NCI-H345 treated with DMSO at 0.1 percent for 48 hours (cell line): Measurements from ENCODE around the gene NLRP1.

Experiments used
- DNase-seq: peaks from one replicate; lab custom pipeline; 2025; ENCODE audit not compliant: unreplicated experiment; lab: John Stamatoyannopoulos, UW

The NLRP1 gene

DNA sequence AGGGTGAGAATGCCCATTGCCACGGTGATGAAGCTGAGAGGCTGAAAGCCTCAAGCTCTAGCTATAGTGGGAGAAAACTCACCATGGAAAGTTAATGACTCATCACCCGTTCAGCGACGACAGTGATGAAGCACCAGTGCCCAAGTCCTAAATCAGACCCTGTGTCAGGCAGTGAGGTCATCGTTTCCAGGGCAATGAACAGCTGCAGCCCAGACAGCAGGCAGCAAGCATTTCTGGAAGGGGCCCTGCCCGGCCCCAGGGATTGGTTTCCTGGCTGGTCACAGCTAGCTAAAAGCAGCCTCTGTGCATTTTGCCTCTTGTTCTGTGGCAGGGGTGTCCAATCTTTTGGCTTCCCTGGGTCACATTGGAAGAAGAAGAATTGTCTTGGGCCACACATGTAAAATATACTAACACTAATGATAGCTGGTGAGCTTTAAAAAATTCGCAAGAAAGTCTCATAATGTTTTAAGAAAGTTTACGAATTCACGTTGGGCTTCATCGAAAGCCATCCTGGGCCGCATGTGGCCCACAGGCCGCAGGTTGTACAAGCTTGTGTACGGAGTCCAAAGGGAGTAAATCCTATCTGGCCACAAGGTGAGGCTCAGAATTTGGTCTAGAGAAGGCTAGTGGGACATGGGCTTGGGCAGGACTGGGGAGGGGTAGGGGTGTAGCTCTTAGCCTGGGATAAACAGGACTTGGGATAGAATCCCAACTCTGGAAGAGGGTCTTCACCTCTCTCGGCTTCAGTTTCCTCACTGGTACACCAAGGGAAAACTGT, 57.3 kb downstream of the NLRP1 start:
- no peak for DNase-seq

DNA sequence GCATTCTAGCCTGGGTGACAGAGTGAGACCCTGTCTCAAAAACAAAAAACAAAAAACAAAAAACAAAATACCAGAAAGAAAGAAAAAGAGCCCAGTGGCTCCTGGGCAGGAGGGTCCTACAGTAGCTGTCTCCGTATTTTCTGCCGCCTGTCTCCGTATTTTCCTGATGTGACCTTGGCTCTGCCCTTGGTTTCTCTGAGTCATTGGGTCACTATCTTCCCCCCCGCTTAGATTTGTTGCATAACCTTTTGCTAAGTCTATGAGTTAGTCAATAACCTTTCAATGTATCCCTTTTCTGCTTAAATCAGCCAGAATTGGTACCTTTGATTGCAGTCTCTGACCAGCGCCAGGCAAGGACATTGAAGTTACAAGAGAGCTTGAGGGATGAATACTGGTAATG, 61.1 kb downstream of the NLRP1 start:
- no peak for DNase-seq

DNA sequence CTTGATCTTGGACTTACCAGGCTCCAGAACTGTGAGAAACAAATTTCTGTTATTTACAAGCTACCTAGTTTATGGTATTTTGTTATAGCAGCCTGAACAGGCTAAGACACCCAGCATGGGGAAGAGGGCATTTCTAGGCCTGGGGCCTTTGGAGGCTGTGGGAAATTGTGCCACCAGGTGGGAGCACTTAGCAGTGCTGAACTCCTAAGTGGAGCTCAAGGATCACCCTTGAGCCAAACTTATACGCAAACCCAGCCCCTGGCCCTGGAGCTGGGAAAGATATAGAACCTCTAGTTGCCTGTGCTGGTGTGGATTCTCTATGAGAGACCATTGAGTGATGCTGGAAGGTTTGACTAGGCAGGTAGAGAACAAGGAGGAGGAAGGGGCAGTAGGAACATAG, 61.8 kb downstream of the NLRP1 start:
- DNase-seq: no peak

DNA sequence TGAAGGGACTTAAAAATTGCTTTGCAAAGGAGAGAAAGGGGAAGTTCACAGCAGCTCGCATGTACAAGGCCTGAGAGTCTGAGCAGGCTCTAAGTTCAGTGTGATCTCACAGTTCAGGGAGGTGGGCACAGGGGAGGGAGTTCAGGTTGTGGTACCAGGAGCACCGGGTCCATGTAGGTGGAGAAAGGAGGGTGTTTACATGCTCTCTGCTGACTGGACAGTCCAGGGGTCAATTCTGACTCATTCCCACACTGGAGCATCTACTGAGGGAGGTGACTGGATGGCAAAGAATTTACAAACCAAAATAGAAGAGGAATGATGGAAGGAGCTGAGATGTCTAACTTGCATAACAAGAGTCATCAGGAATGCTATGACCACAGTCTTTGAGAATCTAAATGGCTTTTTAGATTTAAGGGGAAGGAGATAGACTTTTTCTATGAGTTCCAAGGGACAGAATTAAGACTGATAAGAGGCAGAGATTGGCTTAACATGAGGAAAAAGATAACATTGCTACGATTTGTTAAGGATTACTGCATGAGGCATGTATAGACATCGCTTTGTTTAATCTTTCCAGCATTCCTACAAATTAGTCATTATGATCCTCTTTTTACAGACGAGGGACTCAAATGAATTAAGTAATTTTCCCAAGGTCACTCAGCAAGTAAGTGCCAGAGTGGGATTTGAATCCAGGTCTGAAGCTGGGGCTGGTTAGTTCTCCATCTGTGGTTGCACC, 68.1 kb downstream of the NLRP1 start:
- DNase-seq: no peak

DNA sequence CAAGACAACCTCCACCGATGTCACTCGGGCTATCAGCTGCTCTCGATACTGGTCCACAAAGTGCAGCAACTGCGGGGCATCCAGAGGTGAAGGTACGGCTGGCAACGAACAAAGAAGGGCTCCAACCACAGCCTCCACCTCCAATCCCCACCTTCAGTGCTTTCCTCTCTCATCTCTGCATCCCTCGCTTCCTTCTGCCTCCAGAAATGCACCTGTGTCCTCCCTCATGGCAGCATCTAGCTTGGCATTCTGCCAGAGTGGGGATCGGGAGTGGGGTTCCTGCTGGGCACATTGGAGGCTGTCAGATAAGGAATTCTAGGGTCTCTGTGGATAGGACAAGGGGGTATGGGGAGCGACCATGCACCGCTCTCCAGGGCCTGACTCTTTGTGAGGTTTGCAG, 69.3 kb downstream of the NLRP1 start:
- DNase-seq: no peak

DNA sequence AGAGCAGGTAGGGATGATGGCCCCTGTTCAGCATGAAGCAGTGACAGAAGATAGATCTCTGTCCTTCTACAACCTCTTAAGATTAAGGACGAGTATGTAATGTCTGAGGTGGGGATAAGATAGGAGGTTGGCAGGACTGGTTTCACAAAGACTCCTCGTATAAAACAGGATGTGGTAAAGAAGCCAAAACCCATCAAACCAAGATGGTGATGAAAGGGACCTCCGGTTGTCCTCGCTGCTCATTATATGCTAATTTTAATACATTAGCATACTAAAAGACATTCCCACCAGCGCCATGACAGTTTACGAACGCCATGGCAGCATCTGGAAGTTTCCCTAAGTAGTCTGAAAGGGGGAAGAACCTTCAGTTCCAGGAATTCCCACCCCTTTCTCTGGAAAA, 70.7 kb downstream of the NLRP1 start:
- no peak for DNase-seq

DNA sequence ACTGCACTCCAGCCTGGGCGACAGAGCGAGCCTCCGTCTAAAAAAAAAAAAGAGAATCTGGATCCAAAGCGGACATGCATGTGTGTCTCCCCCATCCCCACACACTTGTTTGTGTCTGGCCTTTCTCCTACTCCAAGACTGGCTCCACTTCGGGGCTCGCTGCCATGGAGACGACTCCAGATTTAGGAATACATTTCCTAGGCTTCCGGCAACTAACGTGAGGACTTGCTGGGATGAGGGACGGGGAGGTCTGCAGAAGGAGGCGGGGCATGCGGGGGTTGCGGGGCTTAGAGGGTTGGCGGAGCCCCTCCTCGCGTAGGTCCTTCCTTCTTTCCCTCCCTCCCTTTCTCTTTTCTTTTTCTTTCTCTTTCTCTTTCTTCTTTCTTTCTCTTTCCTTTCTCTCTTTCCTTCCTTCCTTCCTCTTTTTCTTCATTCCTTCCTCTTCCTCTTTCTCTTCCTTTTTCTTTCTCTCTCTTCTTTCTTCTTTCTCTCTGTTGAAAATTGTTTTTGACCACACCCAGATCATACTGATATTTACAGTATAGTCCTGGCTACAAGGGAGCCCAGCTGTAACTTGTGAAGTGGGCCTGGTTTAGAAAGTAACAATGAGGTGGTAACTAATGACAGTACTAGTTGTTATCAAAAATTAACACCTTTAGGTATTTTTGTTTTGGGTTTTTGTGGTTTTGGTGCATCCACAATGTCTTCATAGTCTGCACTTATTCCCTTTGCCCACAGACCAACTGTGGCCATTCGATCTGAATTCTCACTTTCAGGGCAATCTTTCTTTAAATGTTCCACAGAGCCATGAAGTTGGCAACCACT, 72.7 kb downstream of the NLRP1 start:
- no peak for DNase-seq

DNA sequence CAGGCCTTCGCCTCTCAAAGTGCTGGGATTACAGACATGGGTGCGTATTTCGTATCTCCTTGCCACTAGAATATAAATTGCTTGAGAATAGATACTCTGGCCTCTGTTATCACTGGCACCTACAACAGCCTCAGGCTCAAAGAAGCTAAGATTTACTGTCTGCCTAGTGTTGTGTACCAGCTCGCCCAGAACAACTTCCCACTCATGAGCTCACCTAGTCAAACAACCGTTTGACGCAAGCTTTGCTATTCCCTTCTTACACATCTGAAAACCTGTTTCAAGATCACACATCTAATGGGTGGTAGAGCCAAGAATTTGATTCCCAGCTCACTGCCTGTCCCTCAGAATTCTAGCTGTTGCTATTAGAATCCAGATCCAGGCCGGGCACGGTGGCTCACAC, 73.5 kb downstream of the NLRP1 start:
- no peak for DNase-seq

DNA sequence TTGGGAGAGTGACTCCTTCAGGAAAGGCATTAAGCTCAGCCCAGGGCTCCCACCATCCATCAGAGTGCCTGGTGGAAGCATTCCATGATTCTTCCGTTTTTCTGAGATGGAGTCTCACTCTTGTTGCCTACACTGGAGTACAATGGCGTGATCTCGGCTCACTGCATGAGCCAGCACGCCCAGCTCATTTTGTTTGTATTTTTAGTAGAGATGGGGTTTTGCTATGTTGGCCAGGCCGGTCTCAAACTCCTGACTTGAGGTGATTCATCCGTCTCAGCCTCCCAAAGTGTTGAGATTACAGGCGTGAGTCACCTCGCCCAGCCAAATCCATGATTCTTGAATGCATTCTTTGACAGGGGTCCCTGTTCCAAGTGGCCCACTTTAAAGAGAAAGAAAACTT, 74.8 kb downstream of the NLRP1 start:
- no peak for DNase-seq

DNA sequence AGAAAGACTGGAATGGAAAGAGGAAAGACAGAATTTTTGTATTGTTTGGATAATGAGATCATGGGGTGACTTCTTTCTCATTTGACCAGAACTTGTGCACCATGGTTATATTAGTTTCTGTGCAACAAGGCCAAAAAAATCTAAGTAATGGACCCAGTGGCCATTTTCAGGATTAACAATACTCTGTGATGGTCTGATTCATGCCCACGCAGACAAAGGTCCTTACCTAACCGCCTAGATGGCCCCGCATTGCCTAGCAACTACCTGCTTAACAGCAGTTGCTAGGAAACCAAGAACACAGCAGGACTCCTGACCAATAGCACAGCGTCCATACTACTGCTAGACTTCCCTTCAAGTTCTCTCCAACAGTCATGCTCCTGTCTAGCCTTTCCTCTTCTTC, 75.5 kb downstream of the NLRP1 start:
- DNase-seq: no peak

DNA sequence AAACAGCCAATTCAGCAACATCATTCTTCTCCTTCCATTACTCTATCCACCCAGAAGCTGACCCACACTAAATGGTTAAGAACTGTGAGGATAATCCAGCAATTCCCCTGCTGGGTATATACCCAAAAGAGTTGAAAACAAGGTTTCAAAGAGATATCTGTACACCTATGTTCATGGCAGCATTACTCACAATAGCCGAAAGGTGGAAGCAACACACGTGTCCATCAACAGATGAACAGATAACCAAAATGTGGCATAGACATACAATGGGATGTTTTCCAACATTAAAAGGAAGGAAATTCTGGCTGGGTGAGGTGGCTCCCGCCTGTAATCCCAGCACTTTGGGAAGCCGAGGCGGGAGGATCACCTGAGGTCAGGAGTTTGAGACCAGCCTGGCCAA, 78.0 kb downstream of the NLRP1 start:
- no peak for DNase-seq

DNA sequence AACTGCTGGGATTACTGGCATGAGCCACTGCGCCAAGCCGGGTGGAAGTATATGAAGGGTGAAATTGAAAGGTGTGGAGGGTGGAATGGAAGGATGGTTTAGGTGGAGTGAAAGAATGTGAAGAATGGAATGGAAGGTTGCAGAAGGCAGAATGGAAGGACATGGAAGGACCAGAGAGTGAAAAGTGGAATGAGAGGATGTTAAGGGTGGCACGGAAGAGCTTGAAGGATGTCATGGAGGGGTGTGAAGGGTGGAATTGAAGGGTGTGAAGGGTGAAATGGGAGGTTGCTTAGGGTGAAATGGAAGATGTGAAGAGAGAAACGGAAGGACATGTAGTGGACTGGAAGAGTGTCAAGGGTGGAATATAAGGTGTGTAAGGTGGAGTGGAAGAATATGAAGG, 81.8 kb downstream of the NLRP1 start:
- DNase-seq: no peak

DNA sequence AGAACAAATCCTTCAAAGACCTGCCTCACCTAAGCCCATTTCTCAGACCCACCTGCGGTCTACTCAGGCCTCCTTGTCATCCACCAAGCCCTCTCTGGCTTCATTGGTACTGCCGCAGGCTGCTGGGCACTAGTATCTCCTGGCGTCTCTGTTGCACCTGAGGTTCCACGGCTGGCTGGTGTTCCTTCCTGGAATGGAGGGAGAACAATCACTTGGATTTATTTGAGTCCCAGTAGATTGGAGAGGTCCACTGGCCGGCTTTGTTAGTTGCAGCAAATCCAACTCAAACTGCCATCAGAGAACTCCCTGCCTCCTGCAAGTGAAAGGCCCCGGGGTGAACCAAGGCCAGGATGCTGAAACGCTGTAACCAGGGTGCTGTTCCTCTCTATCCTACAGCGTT, 82.6 kb downstream of the NLRP1 start:
- no peak for DNase-seq

DNA sequence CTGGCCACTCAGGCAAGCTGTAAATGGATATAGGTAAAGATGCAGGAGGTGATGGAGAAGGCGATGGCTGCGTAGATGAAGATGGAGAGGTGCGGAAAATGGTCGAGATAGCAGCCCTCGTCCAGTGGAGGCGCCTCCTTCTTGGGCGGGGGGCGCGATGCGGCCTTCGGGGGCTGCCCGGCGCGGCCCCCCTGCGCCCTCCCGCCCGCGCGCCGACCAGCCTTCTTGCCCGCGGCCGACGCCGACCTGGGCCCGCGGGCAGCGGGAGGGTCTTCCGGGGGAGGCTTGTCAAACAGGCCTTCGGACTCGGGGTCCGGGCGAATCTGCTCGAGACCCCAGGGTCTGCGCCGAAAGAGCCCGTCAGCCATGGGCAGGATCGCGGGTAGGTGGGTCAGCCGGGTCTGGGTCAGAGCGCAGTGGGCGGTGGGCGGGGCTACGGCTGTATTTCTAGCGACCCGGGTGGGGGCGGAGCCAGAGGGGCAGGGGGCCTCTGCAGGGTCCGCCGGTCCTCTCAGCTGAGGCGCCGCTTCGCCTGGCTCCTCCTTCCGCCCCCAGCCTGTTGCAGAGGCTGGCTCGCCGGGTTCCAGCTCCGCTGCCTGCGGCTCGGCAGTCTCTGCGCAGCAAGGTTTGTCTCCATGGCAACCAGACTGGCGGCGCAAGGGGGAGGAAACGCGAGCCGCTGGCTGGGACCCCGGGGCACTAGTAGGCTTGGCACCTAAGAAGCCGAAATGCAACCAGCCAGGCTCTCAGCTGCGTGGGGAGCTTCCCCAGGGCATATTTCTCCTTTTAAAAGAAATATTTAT, 83.5 kb downstream of the NLRP1 start:
- DNase-seq: peak; percentile 87

DNA sequence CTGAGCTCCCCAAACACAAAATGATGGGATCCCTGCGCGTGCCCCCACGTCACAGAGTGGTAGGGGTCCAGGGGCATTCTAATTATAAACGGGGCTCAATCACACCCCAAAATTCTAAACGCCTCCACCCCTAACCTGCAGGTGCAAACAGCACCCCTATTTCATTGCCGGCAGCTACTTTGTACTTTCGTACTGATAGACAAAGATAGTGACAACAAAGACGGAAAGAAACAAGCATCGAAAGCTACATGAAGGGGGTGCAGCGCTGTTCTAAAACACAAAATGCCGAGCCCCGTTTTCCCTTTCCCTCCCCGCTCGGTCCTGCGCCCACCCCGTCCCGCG, 84.1 kb downstream of the NLRP1 start:
- DNase-seq: no peak

DNA sequence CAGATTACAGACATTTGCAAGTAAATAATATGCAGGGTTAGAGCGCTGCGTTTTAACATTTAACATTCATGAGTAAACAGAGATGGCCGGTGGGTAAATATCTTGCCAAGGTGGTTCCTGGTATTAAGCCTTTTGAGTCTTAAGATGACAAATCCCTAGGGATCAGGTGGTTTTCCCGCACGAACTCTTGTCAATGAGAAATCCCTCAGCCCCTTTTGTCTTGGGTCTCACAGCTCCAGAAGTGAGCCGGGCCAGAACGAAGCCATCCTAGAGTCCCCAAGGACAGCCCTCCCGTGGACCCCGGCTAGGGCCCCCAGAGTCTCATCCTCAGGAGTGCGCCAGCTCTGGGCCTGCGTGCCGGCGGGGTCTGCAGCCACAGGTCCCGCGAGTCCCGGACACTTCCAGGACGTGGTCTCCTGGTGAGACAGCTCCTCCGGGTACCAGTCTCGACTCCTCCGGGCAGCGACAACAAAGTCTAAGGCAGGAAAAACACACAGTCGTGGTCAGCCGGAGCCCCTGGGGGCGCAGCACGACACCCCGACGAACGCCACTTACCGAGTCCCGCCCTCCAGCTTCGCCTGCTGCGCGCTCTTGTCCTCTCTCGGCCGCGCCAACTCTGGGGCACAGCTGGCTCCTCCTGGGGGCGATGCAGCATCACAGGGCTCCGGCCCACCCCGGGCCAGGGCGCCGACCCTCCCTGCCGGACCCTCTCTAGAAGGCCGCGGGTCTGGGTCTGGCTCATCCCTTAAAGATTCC, 84.7 kb downstream of the NLRP1 start:
- DNase-seq: peak; percentile 2

DNA sequence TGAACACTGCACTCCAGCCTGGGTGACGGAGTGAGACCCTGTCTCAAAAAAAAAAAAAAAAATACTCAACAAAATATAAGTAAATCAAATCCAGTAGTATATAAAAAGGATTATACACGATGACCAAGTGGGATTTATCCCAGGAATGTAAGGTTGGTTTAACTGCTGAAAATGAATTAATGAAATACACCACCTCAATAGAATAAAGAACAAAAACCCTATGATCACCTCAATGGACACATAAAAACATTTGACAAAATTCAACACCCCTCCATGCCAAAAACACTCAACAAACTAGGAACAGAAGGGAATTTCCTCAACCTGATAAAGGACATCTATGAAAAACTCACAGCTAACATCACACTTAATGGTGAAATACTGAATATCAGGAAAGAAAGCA, 91.3 kb downstream of the NLRP1 start:
- DNase-seq: no peak

DNA sequence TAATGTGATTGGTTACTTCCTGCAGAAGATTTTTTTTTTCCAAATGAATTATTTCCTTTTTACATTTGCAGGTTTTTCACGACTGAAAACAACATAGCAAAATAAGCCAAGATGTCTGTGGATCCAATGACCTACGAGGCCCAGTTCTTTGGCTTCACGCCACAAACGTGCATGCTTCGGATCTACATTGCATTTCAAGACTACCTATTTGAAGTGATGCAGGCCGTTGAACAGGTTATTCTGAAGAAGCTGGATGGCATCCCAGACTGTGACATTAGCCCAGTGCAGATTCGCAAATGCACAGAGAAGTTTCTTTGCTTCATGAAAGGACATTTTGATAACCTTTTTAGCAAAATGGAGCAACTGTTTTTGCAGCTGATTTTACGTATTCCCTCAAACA, 95.6 kb downstream of the NLRP1 start:
- no peak for DNase-seq

DNA sequence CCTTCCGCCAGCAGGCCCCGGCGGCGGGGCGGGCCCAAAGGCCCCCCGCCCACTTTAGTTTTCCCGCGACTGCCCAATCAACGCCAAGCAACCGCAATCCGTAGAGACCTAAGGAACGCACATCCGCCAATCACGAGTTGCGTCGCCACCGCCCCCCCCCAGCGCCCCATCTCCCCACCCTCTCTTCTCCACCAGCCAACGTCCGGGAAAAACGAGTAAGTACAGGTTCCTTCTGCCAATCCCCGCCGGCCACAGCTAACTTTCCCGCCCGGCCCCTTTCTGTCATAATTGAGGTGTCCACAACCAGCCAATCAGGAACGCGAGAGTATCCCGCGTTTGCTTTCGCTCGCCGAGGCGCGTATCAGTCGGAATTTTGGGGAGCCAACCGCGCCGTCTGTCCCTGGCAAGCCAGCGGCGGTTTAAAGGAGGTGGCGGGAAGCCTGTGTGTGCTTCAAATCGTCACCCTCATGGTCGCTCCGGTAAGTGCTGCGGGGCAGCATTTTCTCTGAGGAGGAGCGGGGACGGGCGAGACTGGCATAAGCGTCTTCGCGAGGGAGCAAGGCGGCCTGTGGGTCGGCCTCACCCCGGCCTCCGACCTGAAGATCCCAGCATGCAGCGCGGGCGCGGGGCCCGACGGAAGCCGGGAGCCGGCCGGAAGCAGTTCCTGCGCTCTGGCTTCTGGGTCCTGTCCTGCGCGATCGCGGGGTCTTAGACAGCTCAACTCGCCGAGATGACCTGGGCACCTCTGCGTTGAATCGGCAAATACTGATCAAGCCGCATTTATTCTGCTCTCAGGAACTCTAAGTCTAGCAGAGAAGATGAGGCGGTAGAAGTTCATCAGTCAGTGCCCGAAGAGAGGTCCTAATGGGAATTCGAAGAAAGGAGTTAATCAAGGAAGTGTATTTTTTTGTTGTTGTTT, 97.8 kb downstream of the NLRP1 start, which contains the start of gene MIS12:
TSS of gene MIS12 (plus strand) at position 361 of the 919 bp plus-strand sequence. CDS start 2,297 bp downstream, outside the sequence.
- DNase-seq: peak; percentile 91
